HepG2 (cell line): ENCODE data around the gene KDM4F. TPM values are rescaled to one million over a fixed set of nuclear protein-coding genes. Genes with fewer than 3 reads are reported as not detected.
A peak's percentile ranks its signal among the peaks of the same experiment; 100 is the strongest.

Source experiments
- ARID2 ChIP-seq: sonication (generic); formaldehyde crosslinking; IDR thresholded peaks from 2 replicates; pipeline ENCODE4 v1.8.1; 2022; ENCODE audit warnings: mild to moderate bottlenecking, missing genetic modification reagents, borderline replicate concordance
- CREB1 ChIP-seq, 2 experiments: fragments of 450-650 bp in 1 of 2; IDR thresholded peaks; 2 replicates each; pipeline ENCODE4 v1.6.1; 2016 to 2017; ENCODE audit warnings: control low read depth in 1 of 2, mild to moderate bottlenecking in 1 of 2, missing compliant biosample characterization in 1 of 2, missing genetic modification characterization in 1 of 2
- FOXO4 ChIP-seq: sonication (generic); formaldehyde crosslinking; conservative IDR thresholded peaks from 2 replicates; pipeline ENCODE4 v1.8.1; 2023; ENCODE audit warnings: missing genetic modification reagents
- GABPB1 ChIP-seq: IDR thresholded peaks from 2 replicates; pipeline ENCODE4 v1.6.1; 2016; ENCODE audit warnings: mild to moderate bottlenecking, missing genetic modification reagents, moderate library complexity, missing compliant biosample characterization
- GATAD1 ChIP-seq: IDR thresholded peaks from 2 replicates; pipeline ENCODE4 v1.6.1; 2016; ENCODE audit warnings: missing genetic modification reagents, missing compliant biosample characterization
- GMEB1 ChIP-seq: sonication (generic); formaldehyde crosslinking; IDR thresholded peaks from 2 replicates; pipeline ENCODE4 v1.5.1; 2020; ENCODE audit warnings: missing genetic modification reagents, mild to moderate bottlenecking, borderline replicate concordance
- GPN1 ChIP-seq: sonication (generic); formaldehyde crosslinking; IDR thresholded peaks from 2 replicates; pipeline ENCODE4 v1.5.1; 2020; ENCODE audit warnings: missing genetic modification reagents, borderline replicate concordance
- HOXA5 ChIP-seq: sonication (generic); formaldehyde crosslinking; IDR thresholded peaks from 2 replicates; pipeline ENCODE4 v1.4.0; 2020; ENCODE audit warnings: missing genetic modification reagents
- KLF6 ChIP-seq: IDR thresholded peaks from 2 replicates; pipeline ENCODE4 v1.8.0; 2016; ENCODE audit warnings: missing biosample characterization, missing genetic modification reagents
- MATR3 ChIP-seq: sonication (generic); formaldehyde crosslinking; IDR thresholded peaks from 2 replicates; pipeline ENCODE4 v1.4.0; 2020; ENCODE audit warnings: missing genetic modification reagents
- MEIS2 ChIP-seq: sonication (generic); formaldehyde crosslinking; IDR thresholded peaks from 2 replicates; pipeline ENCODE4 v1.9.0; 2021; ENCODE audit warnings: mild to moderate bottlenecking, missing genetic modification reagents
- MYC ChIP-seq: sonication (generic); formaldehyde crosslinking; IDR thresholded peaks from 2 replicates; pipeline ENCODE4 v1.9.0; 2021; ENCODE audit warnings: missing genetic modification reagents, borderline replicate concordance
- NCOA5 ChIP-seq: sonication (generic); formaldehyde crosslinking; IDR thresholded peaks from 2 replicates; pipeline ENCODE4 v1.4.0; 2020; ENCODE audit warnings: missing genetic modification reagents
- PAF1 ChIP-seq: IDR thresholded peaks from 2 replicates; pipeline ENCODE4 v1.6.1; 2016; ENCODE audit warnings: missing genetic modification reagents, missing compliant biosample characterization
- TEAD3 ChIP-seq: optimal IDR thresholded peaks from 2 replicates; pipeline ENCODE3; 2016; ENCODE audit warnings: borderline replicate concordance
- TGIF2 ChIP-seq: IDR thresholded peaks from 2 replicates; pipeline ENCODE4 v1.6.1; 2016; ENCODE audit warnings: control low read depth, missing compliant biosample characterization
- THYN1 ChIP-seq: sonication (generic); formaldehyde crosslinking; IDR thresholded peaks from 2 replicates; pipeline ENCODE4 v1.8.1; 2023; ENCODE audit warnings: low read depth, mild to moderate bottlenecking, moderate library complexity, missing genetic modification reagents, borderline replicate concordance
- ZFP36 ChIP-seq: fragments of 150-350 bp; IDR thresholded peaks from 2 replicates; pipeline ENCODE4 v1.6.1; 2018; ENCODE audit warnings: borderline replicate concordance, low read length, low read depth; ENCODE audit not compliant: partially characterized antibody
- ZFP41 ChIP-seq: sonication (generic); formaldehyde crosslinking; IDR thresholded peaks from 2 replicates; pipeline ENCODE4 v1.4.0; 2020; ENCODE audit warnings: mild to moderate bottlenecking, missing genetic modification reagents, borderline replicate concordance
- ZFX ChIP-seq: sonication (generic); formaldehyde crosslinking; IDR thresholded peaks from 2 replicates; pipeline ENCODE4 v1.4.0; 2020; ENCODE audit warnings: mild to moderate bottlenecking, low read depth, missing genetic modification reagents, moderate library complexity
- ZMAT3 ChIP-seq: sonication (generic); formaldehyde crosslinking; conservative IDR thresholded peaks from 2 replicates; pipeline ENCODE4 v1.7.0; 2021; ENCODE audit warnings: missing genetic modification reagents
- ZNF280B ChIP-seq: sonication (generic); formaldehyde crosslinking; IDR thresholded peaks from 2 replicates; pipeline ENCODE4 v1.5.0; 2020; ENCODE audit warnings: missing genetic modification reagents, mild to moderate bottlenecking, borderline replicate concordance
- ZNF615 ChIP-seq: sonication (generic); formaldehyde crosslinking; IDR thresholded peaks from 2 replicates; pipeline ENCODE4 v1.5.0; 2020; ENCODE audit warnings: mild to moderate bottlenecking, missing genetic modification reagents, borderline replicate concordance
- ZNF639 ChIP-seq: conservative IDR thresholded peaks from 2 replicates; pipeline ENCODE4 v1.6.1; 2018; ENCODE audit warnings: missing genetic modification reagents
- ZNF768 ChIP-seq: sonication (generic); formaldehyde crosslinking; IDR thresholded peaks from 2 replicates; pipeline ENCODE4 v1.4.0; 2020; ENCODE audit warnings: missing genetic modification reagents
- ZNF782 ChIP-seq: sonication (generic); formaldehyde crosslinking; IDR thresholded peaks from 2 replicates; pipeline ENCODE4 v1.4.0; 2020; ENCODE audit warnings: missing genetic modification reagents, mild to moderate bottlenecking, borderline replicate concordance
- ZNF891 ChIP-seq: sonication (generic); formaldehyde crosslinking; IDR thresholded peaks from 2 replicates; pipeline ENCODE4 v1.5.0; 2020; ENCODE audit warnings: mild to moderate bottlenecking, missing genetic modification reagents
- polyA plus RNA-seq, 8 experiments: library from polyadenylated mRNA; depleted of rRNA in 3 of 8; stranded (reverse) in 7 of 8; unstranded in 1 of 8; fragments of >200 nt; fragmentation: Illumina TruSeq in 4 of 8; extraction: Trizol in 4 of 8; gene quantifications; 2 replicates each; pipeline versions ENCODE4 v1.2.1 to v1.2.3, GENCODE V29; 2011 to 2016; ENCODE audit warnings: low read depth in 4 of 8, missing spikeins in 1 of 8, mixed read lengths in 1 of 8; ENCODE audit not compliant: insufficient read depth in 1 of 8
- total RNA-seq, 5 experiments: library from RNA; depleted of rRNA; stranded (reverse); fragments of >200 nt; fragmentation: Illumina TruSeq; extraction: Trizol; gene quantifications; 2 replicates each; pipeline ENCODE4 v1.2.3, GENCODE V29; 2016; ENCODE audit warnings: low read depth in 1 of 5

The KDM4F gene
- total and polyA plus RNA-seq, 2 of the 13 experiments (the other 11 are each of a cell fraction or from before 2014, with no cell fraction given), result not detected

- TF ChIP-seq HOXA5 (peak; percentile 44; the same call in 1 of the 2 replicates), ZFP41 (no peak), GPN1 (no peak), ZNF280B (no peak), ZNF782 (CRISPR knock-in tag) (no peak), MATR3 (no peak), THYN1 (CRISPR knock-in tag) (no peak), GATAD1 (CRISPR knock-in tag) (peak; percentile 83), KLF6 (peak; percentile 24; the same call in 1 of the 2 replicates), GMEB1 (CRISPR knock-in tag) (peak; percentile 45; the same call in 1 of the 2 replicates), ZNF768 (no peak; the same call in 1 of the 2 replicates), ZMAT3 (CRISPR knock-in tag) (0 out of 2 replicates have a peak, but pooled peaks have one; percentile 27), CREB1 (IDR thresholded peaks at IDR 0.05) (peak; percentile 42), CREB1 (CRISPR knock-in tag; IDR thresholded peaks at IDR 0.05) (peak; percentile 79), PAF1 (no peak), ZNF639 (no peak), TGIF2 (CRISPR knock-in tag) (peak; percentile 96), ZFP36 (no peak), TEAD3 (peak; percentile 38), ZNF615 (no peak), MYC (CRISPR knock-in tag) (peak; percentile 29; the same call in 1 of the 2 replicates), MEIS2 (CRISPR knock-in tag) (peak; percentile 78), ZFX (CRISPR knock-in tag) (peak; percentile 84), FOXO4 (CRISPR knock-in tag) (no peak), GABPB1 (peak; percentile 66; the same call in 1 of the 2 replicates), ZNF891 (CRISPR knock-in tag) (no peak), ARID2 (CRISPR knock-in tag) (no peak), NCOA5 (no peak)
Observed at GRCh38 chr11:95068549-95068948, 19.3 kb downstream of the KDM4F start (continued).
